Measurements from ENCODE around the gene CRYAA.
"Not testable (repeated sequence)": the region's sequence is repeated elsewhere in the genome, so short reads cannot be mapped to it uniquely, and the experiment has no call there.

- not testable (repeated sequence) for TF ChIP-seq CTCF, POLR2A (IDR thresholded peaks at IDR 0.05)
Measured at GRCh38 chr21:43174998-43175397, 6.2 kb downstream of the CRYAA start.

Measured in heart left ventricle (tissue), 13 donors.